GM23338 (cell line): ENCODE data around the gene BIRC3. TPM values are rescaled to one million over a fixed set of nuclear protein-coding genes. Genes with fewer than 3 reads are reported as not detected.

ENCODE experiments used
- ATAC-seq: fragments of 200-7000 bp; cut with Tn5 transposase; 3 replicates; pipeline ENCODE4 v1.9.1; 2020
- DNase-seq: peaks from one replicate; pipeline ENCODE4 v3.0.0-alpha.2; 2015; ENCODE audit warnings: low spot score
- H2AFZ ChIP-seq: fragments of 200-600 bp; sonication (generic); 2 replicates; pipeline ENCODE4 v1.8.0; 2016; ENCODE audit warnings: antibody characterized with exemption, mild to moderate bottlenecking, moderate library complexity
- H3F3A ChIP-seq: fragments of 200-600 bp; sonication (generic); replicated peaks from 2 replicates; pipeline ENCODE4 v1.8.0; 2017; ENCODE audit warnings: antibody characterized with exemption, mixed run types, low read depth
- H3K27ac ChIP-seq: fragments of 200-600 bp; sonication (generic); 2 replicates; pipeline ENCODE4 v1.6.1; 2016; ENCODE audit warnings: low read depth
- H3K27me3 ChIP-seq: fragments of 200-600 bp; sonication (generic); 2 replicates; pipeline ENCODE4 v1.8.0; 2016; ENCODE audit warnings: mild to moderate bottlenecking, mixed run types, moderate library complexity; ENCODE audit not compliant: insufficient read depth
- H3K36me3 ChIP-seq: fragments of 200-600 bp; sonication (generic); 2 replicates; pipeline ENCODE4 v1.8.0; 2016; ENCODE audit warnings: mild to moderate bottlenecking; ENCODE audit not compliant: insufficient read depth
- H3K4me1 ChIP-seq: fragments of 200-600 bp; sonication (generic); 2 replicates; pipeline ENCODE4 v1.8.0; 2016; ENCODE audit warnings: mild to moderate bottlenecking, moderate library complexity; ENCODE audit not compliant: insufficient read depth
- H3K4me2 ChIP-seq: fragments of 200-600 bp; sonication (generic); 2 replicates; pipeline ENCODE4 v1.7.1; 2017; ENCODE audit warnings: mixed run types
- H3K4me3 ChIP-seq: fragments of 200-600 bp; sonication (generic); 2 replicates; pipeline ENCODE4 v1.6.1; 2016; ENCODE audit warnings: mixed run types
- H3K79me2 ChIP-seq: fragments of 200-600 bp; sonication (generic); replicated peaks from 2 replicates; pipeline ENCODE4 v1.8.0; 2017; ENCODE audit warnings: mild to moderate bottlenecking; ENCODE audit not compliant: insufficient read depth
- H3K9me2 ChIP-seq: fragments of 200-600 bp; sonication (generic); 2 replicates; pipeline ENCODE4 v1.8.0; 2017; ENCODE audit not compliant: insufficient read depth
- H4K20me1 ChIP-seq: fragments of 200-600 bp; sonication (generic); replicated peaks from 2 replicates; pipeline ENCODE4 v1.8.0; 2017; ENCODE audit warnings: mild to moderate bottlenecking; ENCODE audit not compliant: insufficient read depth
- H3K27ac Mint-ChIP-seq: 2 replicates; pipeline ENCODE4 v1.8.0; 2020; ENCODE audit warnings: inconsistent platforms, mild to moderate bottlenecking, moderate library complexity, mixed read lengths
- H3K27me3 Mint-ChIP-seq: 3 replicates; pipeline ENCODE4 v1.8.0; 2022; ENCODE audit warnings: low read depth, mild to moderate bottlenecking, moderate library complexity, mixed read lengths, inconsistent platforms; ENCODE audit not compliant: insufficient read depth, poor library complexity
- H3K36me3 Mint-ChIP-seq: 3 replicates; pipeline ENCODE4 v1.8.0; 2021; ENCODE audit warnings: low read depth, mild to moderate bottlenecking, inconsistent platforms, moderate library complexity, mixed read lengths
- H3K4me1 Mint-ChIP-seq: 3 replicates; pipeline ENCODE4 v1.8.0; 2020; ENCODE audit warnings: mild to moderate bottlenecking, inconsistent platforms, mixed read lengths
- H3K4me3 Mint-ChIP-seq: 3 replicates; pipeline ENCODE4 v1.8.0; 2021; ENCODE audit warnings: moderate library complexity, mild to moderate bottlenecking, inconsistent platforms, mixed read lengths
- H3K9me3 Mint-ChIP-seq: 3 replicates; pipeline ENCODE4 v1.8.0; 2020; ENCODE audit warnings: moderate library complexity, mild to moderate bottlenecking, inconsistent platforms, mixed read lengths
- CREB1 ChIP-seq: fragments of 250-450 bp; sonication (Bioruptor Pico); IDR thresholded peaks from 2 replicates; pipeline ENCODE4 v1.5.0; 2020; ENCODE audit warnings: low read depth, mild to moderate bottlenecking, moderate library complexity
- EZH2 ChIP-seq: fragments of 200-600 bp; sonication (generic); IDR thresholded peaks from one replicate; pipeline ENCODE4 v1.8.0; 2017; ENCODE audit warnings: antibody characterized with exemption, mild to moderate bottlenecking, low read depth; ENCODE audit not compliant: unreplicated experiment
- EZH2phosphoT487 ChIP-seq: fragments of 200-600 bp; sonication (generic); IDR thresholded peaks from one replicate; pipeline ENCODE4 v1.8.1; 2018; ENCODE audit warnings: antibody characterized with exemption; ENCODE audit not compliant: unreplicated experiment
- JUNB ChIP-seq: IDR thresholded peaks from one replicate; pipeline ENCODE4 v1.6.1; 2016; ENCODE audit warnings: antibody characterized with exemption; ENCODE audit not compliant: unreplicated experiment
- POLR2AphosphoS5 ChIP-seq: IDR thresholded peaks from 2 replicates; pipeline ENCODE4 v1.6.1; 2016; ENCODE audit warnings: antibody characterized with exemption, low read depth
- STAT1 ChIP-seq: IDR thresholded peaks from one replicate; pipeline ENCODE4 v1.6.1; 2016; ENCODE audit warnings: antibody characterized with exemption; ENCODE audit not compliant: unreplicated experiment
- polyA plus RNA-seq: library from polyadenylated mRNA; unstranded; fragments of >200 nt; fragmentation: Nextera tagmentation; extraction: Ambion mirVana; gene quantifications from 2 replicates; pipeline ENCODE4 v1.2.1, GENCODE V29; 2016
- total RNA-seq: library from RNA; depleted of rRNA; stranded (reverse); fragments of >200 nt; shearing (Covaris generic); gene quantifications from 2 replicates; pipeline ENCODE4 v1.2.3, GENCODE V29; 2014
- TF ChIP-seq, protein P1 (sequence below): fragments of 250-450 bp; sonication (Bioruptor Pico); IDR thresholded peaks from 2 replicates; pipeline ENCODE4 v1.5.0; 2020; ENCODE audit warnings: mild to moderate bottlenecking, moderate library complexity
- TF ChIP-seq, protein P2 (sequence below): IDR thresholded peaks from 2 replicates; pipeline ENCODE4 v1.6.1; 2016; ENCODE audit warnings: antibody characterized with exemption

BIRC3 gene
- total and polyA plus RNA-seq, 2 experiments from 2014 or later = 0.03 TPM; not detected in 1

DNA sequence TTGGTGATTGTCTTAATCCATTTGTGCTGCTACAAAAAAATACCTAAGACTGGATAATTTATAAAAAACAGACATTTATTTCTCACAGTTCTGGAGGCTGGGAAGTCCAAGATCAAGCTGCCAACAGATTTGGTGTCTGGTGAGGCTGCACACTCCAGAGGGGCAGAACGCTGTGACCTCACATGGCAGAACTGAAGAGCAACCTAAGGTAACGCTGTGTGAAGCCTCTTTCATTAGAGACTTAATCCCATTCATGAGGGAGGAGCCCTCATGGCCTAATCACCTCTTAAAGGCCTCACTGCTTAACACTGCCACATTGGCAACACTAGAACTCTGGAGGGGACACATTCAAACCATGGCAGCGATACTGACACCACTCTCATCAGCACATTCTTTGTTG lies 42.7 kb upstream of the BIRC3 start (continued):
- TF ChIP-seq, protein P1, sequence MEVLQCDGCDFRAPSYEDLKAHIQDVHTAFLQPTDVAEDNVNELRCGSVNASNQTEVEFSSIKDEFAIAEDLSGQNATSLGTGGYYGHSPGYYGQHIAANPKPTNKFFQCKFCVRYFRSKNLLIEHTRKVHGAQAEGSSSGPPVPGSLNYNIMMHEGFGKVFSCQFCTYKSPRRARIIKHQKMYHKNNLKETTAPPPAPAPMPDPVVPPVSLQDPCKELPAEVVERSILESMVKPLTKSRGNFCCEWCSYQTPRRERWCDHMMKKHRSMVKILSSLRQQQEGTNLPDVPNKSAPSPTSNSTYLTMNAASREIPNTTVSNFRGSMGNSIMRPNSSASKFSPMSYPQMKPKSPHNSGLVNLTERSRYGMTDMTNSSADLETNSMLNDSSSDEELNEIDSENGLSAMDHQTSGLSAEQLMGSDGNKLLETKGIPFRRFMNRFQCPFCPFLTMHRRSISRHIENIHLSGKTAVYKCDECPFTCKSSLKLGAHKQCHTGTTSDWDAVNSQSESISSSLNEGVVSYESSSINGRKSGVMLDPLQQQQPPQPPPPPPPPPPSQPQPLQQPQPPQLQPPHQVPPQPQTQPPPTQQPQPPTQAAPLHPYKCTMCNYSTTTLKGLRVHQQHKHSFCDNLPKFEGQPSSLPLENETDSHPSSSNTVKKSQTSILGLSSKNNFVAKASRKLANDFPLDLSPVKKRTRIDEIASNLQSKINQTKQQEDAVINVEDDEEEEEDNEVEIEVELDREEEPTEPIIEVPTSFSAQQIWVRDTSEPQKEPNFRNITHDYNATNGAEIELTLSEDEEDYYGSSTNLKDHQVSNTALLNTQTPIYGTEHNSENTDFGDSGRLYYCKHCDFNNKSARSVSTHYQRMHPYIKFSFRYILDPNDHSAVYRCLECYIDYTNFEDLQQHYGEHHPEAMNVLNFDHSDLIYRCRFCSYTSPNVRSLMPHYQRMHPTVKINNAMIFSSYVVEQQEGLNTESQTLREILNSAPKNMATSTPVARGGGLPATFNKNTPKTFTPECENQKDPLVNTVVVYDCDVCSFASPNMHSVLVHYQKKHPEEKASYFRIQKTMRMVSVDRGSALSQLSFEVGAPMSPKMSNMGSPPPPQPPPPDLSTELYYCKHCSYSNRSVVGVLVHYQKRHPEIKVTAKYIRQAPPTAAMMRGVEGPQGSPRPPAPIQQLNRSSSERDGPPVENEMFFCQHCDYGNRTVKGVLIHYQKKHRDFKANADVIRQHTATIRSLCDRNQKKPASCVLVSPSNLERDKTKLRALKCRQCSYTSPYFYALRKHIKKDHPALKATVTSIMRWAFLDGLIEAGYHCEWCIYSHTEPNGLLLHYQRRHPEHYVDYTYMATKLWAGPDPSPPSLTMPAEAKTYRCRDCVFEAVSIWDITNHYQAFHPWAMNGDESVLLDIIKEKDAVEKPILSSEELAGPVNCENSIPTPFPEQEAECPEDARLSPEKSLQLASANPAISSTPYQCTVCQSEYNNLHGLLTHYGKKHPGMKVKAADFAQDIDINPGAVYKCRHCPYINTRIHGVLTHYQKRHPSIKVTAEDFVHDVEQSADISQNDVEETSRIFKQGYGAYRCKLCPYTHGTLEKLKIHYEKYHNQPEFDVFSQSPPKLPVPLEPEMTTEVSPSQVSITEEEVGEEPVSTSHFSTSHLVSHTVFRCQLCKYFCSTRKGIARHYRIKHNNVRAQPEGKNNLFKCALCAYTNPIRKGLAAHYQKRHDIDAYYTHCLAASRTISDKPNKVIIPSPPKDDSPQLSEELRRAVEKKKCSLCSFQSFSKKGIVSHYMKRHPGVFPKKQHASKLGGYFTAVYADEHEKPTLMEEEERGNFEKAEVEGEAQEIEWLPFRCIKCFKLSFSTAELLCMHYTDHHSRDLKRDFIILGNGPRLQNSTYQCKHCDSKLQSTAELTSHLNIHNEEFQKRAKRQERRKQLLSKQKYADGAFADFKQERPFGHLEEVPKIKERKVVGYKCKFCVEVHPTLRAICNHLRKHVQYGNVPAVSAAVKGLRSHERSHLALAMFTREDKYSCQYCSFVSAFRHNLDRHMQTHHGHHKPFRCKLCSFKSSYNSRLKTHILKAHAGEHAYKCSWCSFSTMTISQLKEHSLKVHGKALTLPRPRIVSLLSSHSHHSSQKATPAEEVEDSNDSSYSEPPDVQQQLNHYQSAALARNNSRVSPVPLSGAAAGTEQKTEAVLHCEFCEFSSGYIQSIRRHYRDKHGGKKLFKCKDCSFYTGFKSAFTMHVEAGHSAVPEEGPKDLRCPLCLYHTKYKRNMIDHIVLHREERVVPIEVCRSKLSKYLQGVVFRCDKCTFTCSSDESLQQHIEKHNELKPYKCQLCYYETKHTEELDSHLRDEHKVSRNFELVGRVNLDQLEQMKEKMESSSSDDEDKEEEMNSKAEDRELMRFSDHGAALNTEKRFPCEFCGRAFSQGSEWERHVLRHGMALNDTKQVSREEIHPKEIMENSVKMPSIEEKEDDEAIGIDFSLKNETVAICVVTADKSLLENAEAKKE (CRISPR knock-in tag) = no peak

DNA sequence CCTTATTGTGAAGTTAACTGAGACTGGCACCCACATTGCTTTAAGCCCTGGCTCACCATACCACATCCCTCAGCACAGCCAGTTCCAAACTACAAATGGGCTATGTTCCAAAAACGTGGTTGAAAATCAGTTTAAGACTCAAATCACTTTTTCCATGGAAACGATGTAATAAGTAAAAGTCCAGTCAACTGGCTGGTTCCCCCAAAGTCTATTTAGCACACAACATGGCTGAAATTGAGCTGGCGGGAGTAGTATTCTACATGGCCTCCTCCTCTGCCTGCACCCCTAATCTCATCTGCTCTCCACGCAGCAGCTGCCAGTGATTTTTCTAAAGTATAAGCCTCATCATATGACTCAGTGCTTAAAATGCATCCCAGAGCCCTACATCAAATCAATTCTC lies 40.9 kb upstream of the BIRC3 start:
- H3K9me2 ChIP-seq = no peaks in the 10 kb centered on the region
- no peak overlapping the region for H3K4me2 ChIP-seq
- DNase-seq = no peak
- H3K27me3 ChIP-seq = no peaks in the 10 kb centered on the region
- no peaks in the 10 kb centered on the region for H4K20me1 ChIP-seq
- Mint-ChIP-seq H3K36me3 (no peaks in the 10 kb centered on the region; the same call in 2 of the 3 replicates), H3K27ac (no peak overlapping the region), H3K4me1 (peaks cover 31% of the 10 kb centered on the region), H3K27me3 (no peaks in the 10 kb centered on the region), H3K4me3 (no peak overlapping the region), H3K9me3 (peaks cover 4% of the 10 kb centered on the region; the same call in 1 of the 3 replicates)
- ATAC-seq = no peak
- H3K79me2 ChIP-seq = no peaks in the 10 kb centered on the region
- peaks cover 25% of the 10 kb centered on the region for H3K4me1 ChIP-seq
- TF ChIP-seq POLR2AphosphoS5 = no peak
- no peaks in the 10 kb centered on the region for H3K36me3 ChIP-seq
- no peak overlapping the region for H3K27ac ChIP-seq
- no peak overlapping the region for H3K4me3 ChIP-seq
- H2AFZ ChIP-seq = no peak overlapping the region; the same call in 1 of the 2 replicates
- H3F3A ChIP-seq = no peaks in the 10 kb centered on the region

DNA sequence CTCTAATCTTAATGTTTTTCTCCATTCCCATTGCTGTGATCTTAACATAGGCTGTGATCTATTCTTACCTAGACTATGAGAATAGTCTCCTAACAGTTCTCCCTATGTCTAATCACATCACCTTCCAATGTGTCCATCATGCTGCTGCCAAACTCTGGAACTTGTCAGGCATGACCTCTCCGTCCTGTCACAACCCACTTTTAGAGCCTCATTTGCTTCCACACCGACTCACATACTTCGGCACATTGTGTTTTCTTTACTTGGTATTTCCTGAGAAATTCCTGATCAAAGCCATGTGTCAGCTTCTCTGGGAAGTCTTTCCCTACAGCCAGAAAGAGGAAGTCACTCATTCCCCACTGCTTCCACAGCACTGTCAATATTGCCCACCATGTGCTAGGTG lies 40.5 kb upstream of the BIRC3 start:
- peaks cover 31% of the 10 kb centered on the region for H3K4me1 Mint-ChIP-seq
- no peak for ATAC-seq
- no peaks in the 10 kb centered on the region for H3K9me2 ChIP-seq
- H4K20me1 ChIP-seq = no peaks in the 10 kb centered on the region
- DNase-seq = no peak
- H3K27me3 Mint-ChIP-seq = no peaks in the 10 kb centered on the region
- peaks cover 4% of the 10 kb centered on the region; the same call in 1 of the 3 replicates for H3K9me3 Mint-ChIP-seq
- no peak overlapping the region; the same call in 1 of the 2 replicates for H2AFZ ChIP-seq
- no peak overlapping the region for H3K4me2 ChIP-seq
- no peaks in the 10 kb centered on the region; the same call in 2 of the 3 replicates for H3K36me3 Mint-ChIP-seq
- no peak overlapping the region for H3K27ac Mint-ChIP-seq
- H3F3A ChIP-seq = 0 out of 2 replicates have a peak, but pooled peaks cover 2% of the 10 kb centered on the region
- no peak overlapping the region for H3K27ac ChIP-seq
- H3K79me2 ChIP-seq = no peaks in the 10 kb centered on the region
- peaks cover 25% of the 10 kb centered on the region for H3K4me1 ChIP-seq
- H3K4me3 ChIP-seq = no peak overlapping the region
- H3K36me3 ChIP-seq = no peaks in the 10 kb centered on the region
- H3K4me3 Mint-ChIP-seq = no peak overlapping the region
- H3K27me3 ChIP-seq = no peaks in the 10 kb centered on the region
- TF ChIP-seq STAT1 (no peak), JUNB (no peak), POLR2AphosphoS5 (no peak), CREB1 (CRISPR knock-in tag) (no peak), EZH2phosphoT487 (no peak), EZH2 (no peak)
- TF ChIP-seq, protein P2, sequence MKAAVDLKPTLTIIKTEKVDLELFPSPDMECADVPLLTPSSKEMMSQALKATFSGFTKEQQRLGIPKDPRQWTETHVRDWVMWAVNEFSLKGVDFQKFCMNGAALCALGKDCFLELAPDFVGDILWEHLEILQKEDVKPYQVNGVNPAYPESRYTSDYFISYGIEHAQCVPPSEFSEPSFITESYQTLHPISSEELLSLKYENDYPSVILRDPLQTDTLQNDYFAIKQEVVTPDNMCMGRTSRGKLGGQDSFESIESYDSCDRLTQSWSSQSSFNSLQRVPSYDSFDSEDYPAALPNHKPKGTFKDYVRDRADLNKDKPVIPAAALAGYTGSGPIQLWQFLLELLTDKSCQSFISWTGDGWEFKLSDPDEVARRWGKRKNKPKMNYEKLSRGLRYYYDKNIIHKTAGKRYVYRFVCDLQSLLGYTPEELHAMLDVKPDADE = no peak
